Right lobe of liver (tissue), 6 donors: Measurements from ENCODE around the gene NYAP2. TPM values are rescaled to one million over a fixed set of nuclear protein-coding genes. Genes with fewer than 3 reads are reported as not detected.

Experiments
- ATAC-seq, 4 donors: fragments of 200-7000 bp; cut with Tn5 transposase; one replicate each; pipeline ENCODE4 v1.9.1; 2020; ENCODE audit warnings: mild to moderate bottlenecking in 4 of 4, moderate library complexity in 4 of 4
- DNase-seq, 3 donors: peaks; one replicate each; pipeline ENCODE4 v3.0.0-alpha.2; 2020
- H3K27ac ChIP-seq, 3 donors: fragments of 200-600 bp; one replicate each; pipeline ENCODE4 v1.8.0; 2022
- H3K27me3 ChIP-seq, 2 donors: fragments of 200-600 bp; one replicate each; pipeline ENCODE4 v1.8.0; 2022
- H3K36me3 ChIP-seq, 4 donors: fragments of 200-600 bp; sonication (generic) in 1 of 4; one replicate each; pipeline versions ENCODE4 v1.5.1 to v1.8.0; 2017 to 2022; ENCODE audit warnings: control low read depth in 1 of 4
- H3K4me1 ChIP-seq, 4 donors: fragments of 200-600 bp; sonication (generic) in 1 of 4; one replicate each; pipeline versions ENCODE4 v1.5.1 to v1.8.0; 2017 to 2022; ENCODE audit warnings: control low read depth in 1 of 4
- H3K4me3 ChIP-seq, 3 donors: fragments of 200-600 bp; one replicate each; pipeline ENCODE4 v1.8.0; 2022
- H3K9me3 ChIP-seq, 4 donors: fragments of 200-600 bp; sonication (generic) in 1 of 4; one replicate each; pipeline versions ENCODE4 v1.5.1 to v1.8.0; 2017 to 2022; ENCODE audit warnings: control low read depth in 1 of 4
- POLR2A ChIP-seq: fragments of 450-650 bp; IDR thresholded peaks from one replicate; pipeline ENCODE4 v1.6.1; 2017; ENCODE audit warnings: antibody characterized with exemption, mild to moderate bottlenecking
- WGBS: methylation state at CpG from one replicate; pipeline ENCODE4 v1.1.6; 2018; ENCODE audit warnings: low coverage, low lambda C conversion rate; ENCODE audit not compliant: insufficient coverage; ENCODE audit errors: missing lambda C conversion rate; 5-methylcytosine and 5-hydroxymethylcytosine counted together
- intact Hi-C, 2 donors: fragments of 100-400 bp; cut with DNase I; formaldehyde crosslinking; loops; one replicate each; pipeline versions ENCODE4 v1.11.2 to v1.14.1; 2022
- total RNA-seq, 6 experiments: library from RNA; depleted of rRNA in 2 of 6; stranded (reverse); fragments of >200 nt in 2 of 6; fragmentation: NEBNext Ultra II Directional in 3 of 6; extraction: Animal tissue kit (Norgen Biotek cat#: 25700) in 3 of 6; gene quantifications; one replicate each; pipeline versions ENCODE4 v1.1.0 to v1.2.4, GENCODE V29; 2016 to 2023
- TF ChIP-seq, protein P1 (sequence below), 4 donors: fragments of 200-600 bp in 3 of 4; fragments of 450-650 bp in 1 of 4; IDR thresholded peaks; one replicate each; pipeline versions ENCODE4 v1.5.1 to v1.8.0; 2016 to 2022; ENCODE audit warnings: antibody characterized with exemption in 4 of 4, mild to moderate bottlenecking in 2 of 4
- donor health status: DM: no; HTN: yes; CAD: no.
- donor health status: DM: no; HTN: no; CAD: no.
- donor health status: DM: no; HTN: no; CAD: no.
- donor health status: DM: no; HTN: yes; CAD: no.
- donor health status: DM: no; HTN: yes; CAD: no.

The NYAP2 gene
- total RNA-seq, 6 experiments from 2014 or later: not detected

DNA sequence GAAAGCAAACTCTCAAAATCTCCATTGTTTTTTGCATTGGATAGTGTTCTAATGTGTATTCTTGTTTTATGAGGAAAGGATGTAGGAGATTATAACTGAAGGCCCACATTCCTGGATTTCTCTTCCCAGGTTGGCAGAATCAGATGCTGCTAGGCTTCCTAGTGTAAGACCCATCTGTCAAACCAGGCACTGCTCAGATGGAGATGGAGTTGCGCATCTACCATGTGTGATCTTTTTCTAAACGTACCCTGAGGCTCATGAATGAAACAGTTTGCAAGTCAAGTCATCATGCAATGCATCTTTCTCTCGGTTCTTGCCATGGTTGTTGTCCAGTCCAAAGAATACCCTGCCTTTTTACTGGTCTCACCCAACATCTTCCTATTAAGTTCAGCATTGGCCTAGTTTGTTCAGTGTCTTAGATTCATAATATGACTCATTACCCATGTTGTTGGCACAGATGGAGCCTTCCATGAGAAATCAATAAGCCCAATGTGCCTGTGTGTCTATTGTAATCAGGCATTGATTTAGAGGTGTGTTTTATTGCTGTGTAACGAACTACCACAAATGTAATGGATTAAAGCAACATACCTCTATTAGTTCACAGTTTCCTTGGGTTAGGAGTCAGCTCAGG is 127.4 kb downstream of the NYAP2 start:
- Histone ChIP-seq H3K4me3 (no peak overlapping the region), H3K27ac (no peak overlapping the region), H3K9me3 (no peaks in the 10 kb centered on the region), H3K27me3 (no peaks in the 10 kb centered on the region), H3K4me1 (no peaks in the 10 kb centered on the region), H3K36me3 (no peaks in the 10 kb centered on the region)
- 53% methylated on average over 4 of the region's 4 CpGs for WGBS
- TF ChIP-seq POLR2A: no peak
- TF ChIP-seq, protein P1, sequence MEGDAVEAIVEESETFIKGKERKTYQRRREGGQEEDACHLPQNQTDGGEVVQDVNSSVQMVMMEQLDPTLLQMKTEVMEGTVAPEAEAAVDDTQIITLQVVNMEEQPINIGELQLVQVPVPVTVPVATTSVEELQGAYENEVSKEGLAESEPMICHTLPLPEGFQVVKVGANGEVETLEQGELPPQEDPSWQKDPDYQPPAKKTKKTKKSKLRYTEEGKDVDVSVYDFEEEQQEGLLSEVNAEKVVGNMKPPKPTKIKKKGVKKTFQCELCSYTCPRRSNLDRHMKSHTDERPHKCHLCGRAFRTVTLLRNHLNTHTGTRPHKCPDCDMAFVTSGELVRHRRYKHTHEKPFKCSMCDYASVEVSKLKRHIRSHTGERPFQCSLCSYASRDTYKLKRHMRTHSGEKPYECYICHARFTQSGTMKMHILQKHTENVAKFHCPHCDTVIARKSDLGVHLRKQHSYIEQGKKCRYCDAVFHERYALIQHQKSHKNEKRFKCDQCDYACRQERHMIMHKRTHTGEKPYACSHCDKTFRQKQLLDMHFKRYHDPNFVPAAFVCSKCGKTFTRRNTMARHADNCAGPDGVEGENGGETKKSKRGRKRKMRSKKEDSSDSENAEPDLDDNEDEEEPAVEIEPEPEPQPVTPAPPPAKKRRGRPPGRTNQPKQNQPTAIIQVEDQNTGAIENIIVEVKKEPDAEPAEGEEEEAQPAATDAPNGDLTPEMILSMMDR (IDR thresholded peaks at IDR 0.05): no peak
- intact Hi-C loops: no loop called here
- no peak for DNase-seq
- no peak for ATAC-seq

- no peak overlapping the region for H3K4me3 ChIP-seq
- H3K27me3 ChIP-seq: no peaks in the 10 kb centered on the region
- H3K9me3 ChIP-seq: no peaks in the 10 kb centered on the region
- DNase-seq: no peak
- no peak overlapping the region for H3K27ac ChIP-seq
- no peaks in the 10 kb centered on the region for H3K36me3 ChIP-seq
- WGBS: 37% methylated on average over 3 of the region's 3 CpGs
- intact Hi-C loops: no loop called here
- TF ChIP-seq, protein P1 (IDR thresholded peaks at IDR 0.05): no peak
- TF ChIP-seq POLR2A: no peak
- ATAC-seq: no peak
- H3K4me1 ChIP-seq: no peaks in the 10 kb centered on the region
These were observed 132.0 kb downstream of the NYAP2 start for GRCh38 chr2:225531559-225531958.

GRCh38 chr2:225532096-225532495 is 132.6 kb downstream of the NYAP2 start:
- no peak for DNase-seq
- Histone ChIP-seq H3K36me3 (no peaks in the 10 kb centered on the region), H3K9me3 (no peaks in the 10 kb centered on the region), H3K4me1 (no peaks in the 10 kb centered on the region), H3K4me3 (no peak overlapping the region), H3K27me3 (no peaks in the 10 kb centered on the region), H3K27ac (no peak overlapping the region)
- intact Hi-C loops: no loop called here
- 55% methylated on average over 1 of the region's 1 CpG for WGBS
- no peak for TF ChIP-seq POLR2A
- TF ChIP-seq, protein P1 (IDR thresholded peaks at IDR 0.05): no peak
- no peak for ATAC-seq

- Histone ChIP-seq H3K27ac (no peak overlapping the region), H3K4me1 (no peaks in the 10 kb centered on the region), H3K9me3 (no peaks in the 10 kb centered on the region), H3K27me3 (no peaks in the 10 kb centered on the region), H3K36me3 (no peaks in the 10 kb centered on the region), H3K4me3 (no peak overlapping the region)
- ATAC-seq: no peak
- no peak for TF ChIP-seq POLR2A
- TF ChIP-seq, protein P1 (IDR thresholded peaks at IDR 0.05): no peak
- intact Hi-C loops: no loop called here
- no peak for DNase-seq
- 49% methylated on average over 6 of the region's 6 CpGs for WGBS
These were observed 134.5 kb downstream of the NYAP2 start for GRCh38 chr2:225534037-225534436.

- Histone ChIP-seq H3K9me3 (no peaks in the 10 kb centered on the region), H3K36me3 (no peaks in the 10 kb centered on the region), H3K27ac (no peak overlapping the region), H3K4me1 (no peaks in the 10 kb centered on the region), H3K27me3 (no peaks in the 10 kb centered on the region), H3K4me3 (no peak overlapping the region)
- WGBS: no CpG with 5 or more reads among the region's 4 CpGs
- DNase-seq: no peak
- no peak for TF ChIP-seq POLR2A
- TF ChIP-seq, protein P1 (IDR thresholded peaks at IDR 0.05): no peak
- ATAC-seq: no peak
- intact Hi-C loops: no loop called here
These were observed 135.2 kb downstream of the NYAP2 start for GRCh38 chr2:225534697-225535096.
